M059J (cell line): ENCODE data around the gene MED25. TPM values are rescaled to one million over a fixed set of nuclear protein-coding genes. Genes with fewer than 3 reads are reported as not detected.
"Not testable (repeated sequence)": the region's sequence is repeated elsewhere in the genome, so short reads cannot be mapped to it uniquely, and the experiment has no call there.

Experiments
- DNase-seq: peaks from one replicate; pipeline ENCODE4 v3.0.0-alpha.2; 2012; ENCODE audit warnings: low read depth
- total RNA-seq: library from RNA; depleted of rRNA; stranded (reverse); fragments of >200 nt; shearing (Covaris generic); gene quantifications from 2 replicates; pipeline ENCODE4 v1.2.3, GENCODE V29; 2014

The MED25 gene
- total RNA-seq, 1 experiment from 2014 or later: 45.6 TPM

- no peak for DNase-seq
Measured at GRCh38 chr19:49816590-49816989, 1.5 kb upstream of the MED25 start.

DNA sequence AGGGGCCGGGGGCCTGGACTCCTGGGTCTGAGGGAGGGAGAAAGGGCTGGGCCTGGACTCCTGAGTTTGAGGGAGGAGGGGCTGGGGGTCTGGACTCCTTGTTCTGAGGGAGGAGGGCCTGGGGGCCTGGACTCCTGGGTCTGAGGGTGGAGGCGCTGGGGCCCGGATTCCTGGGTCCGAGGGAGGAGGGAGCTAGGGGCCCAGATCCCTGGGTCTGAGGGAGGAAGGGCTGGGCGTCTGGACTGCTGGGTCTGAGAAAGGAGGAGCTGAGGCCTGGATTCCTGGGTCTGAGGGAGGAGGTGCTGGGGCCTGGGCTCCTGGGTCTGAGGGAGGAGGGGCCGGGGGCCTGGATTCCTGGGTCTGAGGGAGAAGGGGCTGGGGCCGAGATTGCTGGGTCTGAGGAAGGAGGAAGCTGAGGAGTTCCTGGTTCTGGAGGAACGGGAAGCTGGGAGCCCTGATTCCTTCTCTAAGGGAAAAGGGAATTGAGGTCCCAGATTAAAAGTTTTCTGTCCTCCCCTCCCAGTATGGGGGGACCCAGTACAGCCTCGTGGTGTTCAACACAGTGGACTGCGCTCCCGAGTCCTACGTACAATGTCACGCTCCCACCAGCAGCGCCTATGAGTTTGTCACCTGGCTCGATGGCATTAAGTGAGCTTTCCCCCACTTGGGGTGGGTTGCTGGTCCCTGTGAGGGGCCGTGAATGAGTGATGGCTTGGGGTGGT is 721 bp downstream of the MED25 start:
- no peak for DNase-seq

DNA sequence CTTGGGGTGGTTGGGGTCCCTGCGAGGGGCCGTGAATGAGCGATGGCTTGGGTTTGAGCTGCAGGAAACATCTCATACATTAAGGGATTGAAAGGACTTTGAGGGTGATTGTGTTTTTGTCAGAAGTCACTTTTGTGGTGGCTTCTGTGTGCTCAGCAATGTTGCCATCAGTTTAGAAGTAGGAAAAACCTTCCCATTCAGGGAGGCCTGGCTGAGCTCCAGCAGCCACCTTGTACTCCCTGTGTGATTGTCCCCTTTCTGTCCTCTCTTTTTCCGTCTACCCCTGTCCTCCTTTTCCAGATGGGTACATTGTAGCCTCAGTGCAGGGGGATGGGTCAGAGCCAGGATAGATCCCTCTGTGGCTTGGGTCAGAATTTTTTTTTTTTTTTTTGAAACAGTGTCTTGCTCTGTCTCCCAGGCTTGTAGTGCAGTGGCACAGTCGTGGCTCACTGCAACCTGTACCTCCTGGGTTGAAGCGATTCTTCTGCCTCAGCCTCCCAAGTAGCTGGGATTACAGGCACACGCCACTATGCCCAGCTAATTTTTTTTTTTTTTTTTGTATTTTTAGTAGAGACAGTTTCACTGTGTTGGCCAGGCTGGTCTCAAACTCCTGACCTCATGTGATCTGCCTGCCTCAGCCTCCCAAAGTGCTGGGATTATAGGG is 1.5 kb downstream of the MED25 start:
- DNase-seq: not testable (repeated sequence)

- DNase-seq: no peak
Measured at GRCh38 chr19:49820125-49820524, 2.0 kb downstream of the MED25 start.

DNA sequence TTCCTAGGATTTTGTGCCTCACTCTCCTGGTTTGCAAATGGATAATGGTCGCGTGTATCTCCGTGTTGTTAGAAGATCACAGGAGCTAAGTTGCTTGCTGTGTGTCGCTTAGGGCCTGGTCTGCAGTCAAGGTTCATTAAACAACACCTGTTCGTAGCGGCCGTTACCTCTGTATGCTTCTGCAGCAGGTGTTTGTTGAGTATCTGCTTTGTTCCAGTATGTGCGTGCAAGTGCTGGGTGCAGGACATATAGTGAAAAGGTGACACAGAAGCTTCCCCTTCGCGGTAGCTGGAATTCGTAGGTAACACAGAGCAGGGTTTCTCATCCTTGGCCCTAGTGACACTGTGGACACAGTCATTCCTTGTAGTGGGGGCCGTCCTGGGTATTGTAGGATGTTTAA is 5.4 kb downstream of the MED25 start:
- no peak for DNase-seq

DNA sequence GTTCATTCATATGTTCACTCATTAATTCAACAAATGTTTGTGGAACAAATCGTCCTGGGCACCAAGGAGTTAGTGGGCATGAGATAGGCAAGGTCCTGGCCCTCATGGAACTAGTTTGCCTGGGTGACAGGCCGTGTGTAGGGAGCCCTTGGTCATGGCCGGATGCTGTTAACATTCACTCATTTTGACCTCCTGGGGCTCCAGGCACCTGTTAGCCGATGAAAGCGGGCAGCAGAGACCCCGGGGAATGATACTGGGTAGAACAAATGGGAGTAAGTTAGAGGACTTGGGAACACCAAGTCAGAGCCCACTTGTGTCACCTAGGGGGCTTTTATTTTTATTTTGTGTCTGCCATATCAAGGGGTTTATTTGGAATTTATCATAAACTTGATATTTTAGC is 6.6 kb downstream of the MED25 start:
- DNase-seq: no peak

DNA sequence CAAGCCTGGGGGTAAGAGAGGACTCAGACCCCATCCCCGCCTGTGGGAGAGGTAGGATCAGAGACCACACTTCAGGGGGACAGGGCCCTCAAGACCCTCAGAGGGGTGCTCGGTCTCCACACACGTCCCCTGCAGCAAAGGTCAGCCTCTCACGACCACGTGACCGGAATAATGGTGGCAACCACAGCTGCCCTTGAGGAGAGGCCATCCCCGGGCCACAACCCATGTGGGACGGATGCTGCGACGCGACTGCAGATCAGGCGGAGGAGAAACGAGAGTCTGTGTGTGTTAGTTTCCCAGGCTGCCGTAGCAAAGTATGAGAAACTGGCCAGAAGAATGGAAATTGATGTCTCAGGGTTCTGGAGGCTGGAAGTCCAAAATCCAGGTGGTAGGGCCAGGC is 8.9 kb downstream of the MED25 start:
- DNase-seq: no peak

- no peak for DNase-seq
Measured at GRCh38 chr19:49829200-49829599, 11.1 kb downstream of the MED25 start.

GRCh38 chr19:49829721-49830120 is 11.6 kb downstream of the MED25 start:
- no peak for DNase-seq

GRCh38 chr19:49830766-49831165 is 12.7 kb downstream of the MED25 start:
- no peak for DNase-seq

DNA sequence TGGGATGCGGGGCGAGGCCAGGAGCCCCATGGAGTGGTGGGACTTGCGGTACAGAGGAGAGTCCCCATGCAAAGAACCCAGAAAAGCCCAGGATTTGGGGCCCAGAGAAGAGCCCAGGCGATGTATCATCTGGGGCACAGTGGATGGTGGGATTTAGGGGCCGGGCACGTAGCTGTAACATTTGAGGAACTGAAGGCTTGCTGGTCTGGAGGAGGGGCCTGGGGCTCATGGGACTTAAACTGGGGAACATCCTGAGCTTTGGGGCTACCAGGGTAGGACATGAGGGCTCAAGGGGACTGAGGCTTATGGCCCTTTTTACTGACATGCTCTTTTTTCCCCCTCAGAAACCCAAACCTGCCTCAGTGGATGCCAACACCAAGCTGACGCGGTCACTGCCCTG is 13.5 kb downstream of the MED25 start:
- DNase-seq: no peak

GRCh38 chr19:49832556-49832955 is 14.5 kb downstream of the MED25 start:
- DNase-seq: no peak

GRCh38 chr19:49833599-49833998 is 15.5 kb downstream of the MED25 start:
- DNase-seq: no peak

DNA sequence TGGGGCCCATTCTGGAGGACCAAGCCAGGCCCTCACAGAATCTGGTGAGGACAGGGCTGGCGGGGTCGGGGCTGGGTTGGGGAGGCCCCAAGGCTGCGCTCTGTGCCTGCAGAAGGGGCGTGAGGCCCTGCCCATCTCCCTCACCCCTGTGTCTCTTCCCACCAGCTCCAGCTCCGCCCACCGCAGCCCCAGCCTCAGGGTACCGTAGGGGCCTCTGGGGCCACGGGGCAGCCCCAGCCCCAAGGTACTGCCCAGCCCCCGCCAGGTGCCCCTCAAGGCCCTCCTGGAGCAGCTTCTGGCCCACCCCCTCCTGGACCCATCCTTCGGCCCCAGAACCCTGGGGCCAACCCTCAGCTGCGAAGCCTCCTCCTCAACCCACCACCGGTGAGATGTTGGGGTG is 17.5 kb downstream of the MED25 start:
- DNase-seq: no peak

- no peak for DNase-seq
Measured at GRCh38 chr19:49836176-49837008, 18.3 kb downstream of the MED25 start.

GRCh38 chr19:49837009-49837310 is 18.9 kb downstream of the MED25 start:
- DNase-seq: no peak

DNA sequence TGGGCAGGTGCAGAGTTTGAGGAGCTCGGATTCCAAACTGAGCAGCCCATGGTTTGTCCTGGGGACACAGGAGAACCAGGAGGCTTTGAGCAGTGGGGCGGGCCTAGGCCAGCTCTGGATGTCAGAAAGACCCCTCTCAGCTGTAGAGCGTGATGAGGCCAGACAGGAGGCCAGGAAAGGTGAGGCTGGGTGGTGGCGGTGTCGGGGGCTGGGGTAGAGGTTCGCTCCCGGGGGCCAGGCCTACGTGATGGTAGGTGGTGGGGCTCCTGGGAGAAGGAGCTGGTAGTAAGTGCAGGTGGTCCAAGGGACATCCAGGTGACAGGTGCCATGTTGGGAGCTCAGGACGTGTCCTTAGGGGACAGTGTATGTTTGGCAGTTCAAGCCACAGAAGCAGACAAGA is 19.3 kb downstream of the MED25 start:
- DNase-seq: no peak

- no peak for DNase-seq
Measured at GRCh38 chr19:49838885-49839588, 20.9 kb downstream of the MED25 start.

DNA sequence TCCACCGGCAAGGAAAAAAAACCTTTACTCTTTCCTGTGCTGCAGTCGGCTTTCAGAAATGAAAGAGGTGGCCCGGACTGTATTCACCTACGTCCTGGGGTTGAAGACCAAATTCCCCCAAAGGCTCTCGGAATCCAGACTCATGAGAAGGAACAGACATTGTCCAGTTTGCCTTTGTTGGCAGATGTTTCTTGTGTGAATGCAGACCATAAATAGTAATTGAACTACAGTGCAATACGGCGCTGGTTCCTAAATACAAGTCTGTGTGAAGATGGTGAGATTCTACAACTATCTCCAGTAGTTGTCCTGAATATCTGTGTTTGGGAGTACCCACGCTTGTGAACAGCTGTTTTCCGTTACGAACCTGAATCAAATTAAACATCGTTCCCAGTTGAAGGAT is 21.6 kb downstream of the MED25 start:
- DNase-seq: no peak

GRCh38 chr19:49840321-49840720 is 22.2 kb downstream of the MED25 start:
- no peak for DNase-seq

- no peak for DNase-seq
Measured at GRCh38 chr19:49840736-49841249, 22.7 kb downstream of the MED25 start.

- DNase-seq: no peak
Measured at GRCh38 chr19:49843265-49843664, 25.2 kb downstream of the MED25 start.
